ENCODE measurements around the gene RNF150.

DNA sequence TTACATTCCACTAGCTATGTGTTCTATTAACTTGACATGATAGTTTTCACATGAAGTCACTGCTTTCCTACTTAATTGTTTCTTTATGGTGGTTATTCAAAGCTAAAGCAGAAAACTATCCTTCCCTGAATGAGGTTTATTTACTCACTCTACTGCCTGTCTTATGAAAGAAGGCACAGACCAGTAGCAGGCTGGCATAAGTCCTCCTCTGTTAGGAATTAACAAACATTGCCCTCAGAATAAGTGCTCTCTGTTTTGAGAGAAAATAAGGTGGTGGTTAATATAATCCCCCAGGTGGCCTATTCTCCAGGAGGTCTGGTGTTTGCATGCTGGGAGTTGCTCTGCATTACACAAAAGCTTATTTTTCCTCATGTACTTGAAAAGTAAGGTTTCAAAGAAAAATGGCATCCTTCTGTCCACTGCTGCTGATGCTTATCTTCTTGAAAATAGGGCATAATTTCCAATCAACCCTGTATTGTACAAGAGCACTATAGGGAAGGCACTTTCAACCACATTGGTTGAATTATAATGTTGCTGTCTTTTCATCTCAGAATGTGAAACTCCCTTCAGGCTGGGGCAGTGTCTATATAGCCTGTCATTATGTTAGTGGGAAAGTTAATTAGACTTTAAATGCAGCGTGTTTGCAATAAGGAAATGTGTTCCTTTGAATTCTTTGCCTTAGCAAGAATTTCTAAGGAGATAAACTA lies 257.4 kb downstream of the RNF150 start:
- TF ChIP-seq, protein P1, sequence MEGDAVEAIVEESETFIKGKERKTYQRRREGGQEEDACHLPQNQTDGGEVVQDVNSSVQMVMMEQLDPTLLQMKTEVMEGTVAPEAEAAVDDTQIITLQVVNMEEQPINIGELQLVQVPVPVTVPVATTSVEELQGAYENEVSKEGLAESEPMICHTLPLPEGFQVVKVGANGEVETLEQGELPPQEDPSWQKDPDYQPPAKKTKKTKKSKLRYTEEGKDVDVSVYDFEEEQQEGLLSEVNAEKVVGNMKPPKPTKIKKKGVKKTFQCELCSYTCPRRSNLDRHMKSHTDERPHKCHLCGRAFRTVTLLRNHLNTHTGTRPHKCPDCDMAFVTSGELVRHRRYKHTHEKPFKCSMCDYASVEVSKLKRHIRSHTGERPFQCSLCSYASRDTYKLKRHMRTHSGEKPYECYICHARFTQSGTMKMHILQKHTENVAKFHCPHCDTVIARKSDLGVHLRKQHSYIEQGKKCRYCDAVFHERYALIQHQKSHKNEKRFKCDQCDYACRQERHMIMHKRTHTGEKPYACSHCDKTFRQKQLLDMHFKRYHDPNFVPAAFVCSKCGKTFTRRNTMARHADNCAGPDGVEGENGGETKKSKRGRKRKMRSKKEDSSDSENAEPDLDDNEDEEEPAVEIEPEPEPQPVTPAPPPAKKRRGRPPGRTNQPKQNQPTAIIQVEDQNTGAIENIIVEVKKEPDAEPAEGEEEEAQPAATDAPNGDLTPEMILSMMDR (IDR thresholded peaks at IDR 0.05), result no peak
- TF ChIP-seq POLR2A (IDR thresholded peaks at IDR 0.05), result no peak
